ENCODE measurements around the gene EPHA7. TPM values are rescaled to one million over a fixed set of nuclear protein-coding genes. Genes with fewer than 3 reads are reported as not detected.

EPHA7 gene
- total RNA-seq, 1 experiment from 2014 or later, result 9.5 TPM

DNA sequence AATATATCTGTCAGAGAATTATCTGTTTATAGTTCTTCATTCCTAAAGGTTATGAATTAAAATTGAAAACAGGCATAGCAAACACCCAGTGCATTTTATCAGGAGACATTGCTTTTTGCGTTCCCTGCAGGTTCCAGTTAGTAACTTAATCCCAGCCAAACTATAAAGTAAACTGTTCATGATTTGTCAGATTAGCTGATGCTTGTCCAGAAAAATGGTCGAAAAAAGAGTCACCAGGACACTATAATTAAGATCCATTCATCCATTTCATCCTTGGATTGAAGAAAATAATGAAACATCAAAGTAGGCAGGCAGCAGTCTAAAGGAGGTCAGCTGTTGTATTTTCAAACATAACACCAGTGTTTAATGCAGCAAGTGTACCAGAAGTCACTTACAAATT, 75.9 kb downstream of the EPHA7 start:
- Mint-ChIP-seq H3K27me3 (ENCODE audit: low read depth) (no peaks in the 10 kb centered on the region), H3K27ac (no peak overlapping the region; a peak in 1 of 7 replicates), H3K36me3 (ENCODE audit: insufficient read depth in 1 of 3, low read depth in 3 of 3) (no peaks in the 10 kb centered on the region), H3K4me3 (no peak overlapping the region), H3K9me3 (no peaks in the 10 kb centered on the region), H3K4me1 (peaks cover 2% of the 10 kb centered on the region in 2 experiments)
- no peak overlapping the region for H2BK12ac ChIP-seq (ENCODE audit: insufficient read length, low read depth, low read length)
- H3K23ac ChIP-seq (ENCODE audit: insufficient read length, low read depth, low read length), result no peak overlapping the region
- H4K20me1 ChIP-seq (ENCODE audit: control insufficient read depth, insufficient read depth, insufficient read length), result no peaks in the 10 kb centered on the region
- no peaks in the 10 kb centered on the region for H3K23me2 ChIP-seq (ENCODE audit: insufficient read length, low read depth, low read length, poor library complexity, severe bottlenecking)
- no peak overlapping the region for H2BK120ac ChIP-seq (ENCODE audit: low read depth, low read length, poor library complexity, severe bottlenecking)
- WGBS (ENCODE audit: extremely low coverage, insufficient read length, low lambda C conversion rate), result no CpG with 5 or more reads among the region's 2 CpGs
- no peak overlapping the region for H3K27ac ChIP-seq (ENCODE audit: insufficient read length, low read depth, low read length)
- no peaks in the 10 kb centered on the region for H3K4me1 ChIP-seq (ENCODE audit: insufficient read depth, low read length)
- no peak overlapping the region for H2BK20ac ChIP-seq (ENCODE audit: low read depth, low read length, poor library complexity, severe bottlenecking)
- H3K4ac ChIP-seq (ENCODE audit: low read depth, low read length), result no peak overlapping the region
- H3T11ph ChIP-seq (ENCODE audit: low read length), result no peak overlapping the region
- no peak overlapping the region for H3K56ac ChIP-seq (ENCODE audit: insufficient read length, low read depth, low read length)
- no peaks in the 10 kb centered on the region for H3K79me2 ChIP-seq (ENCODE audit: insufficient read depth, low read length)
- no peaks in the 10 kb centered on the region for H3K79me1 ChIP-seq (ENCODE audit: insufficient read depth, low read depth, low read length, poor library complexity, severe bottlenecking)
- H2AK5ac ChIP-seq (ENCODE audit: insufficient read length, low read length), result no peak overlapping the region
- no peak overlapping the region for H3K9ac ChIP-seq (ENCODE audit: extremely low read depth, insufficient read length, low read length)
- no peak overlapping the region for H2BK15ac ChIP-seq (ENCODE audit: low read depth, low read length)
- H4K91ac ChIP-seq (ENCODE audit: insufficient read length, low read depth, low read length), result no peak overlapping the region
- H4K8ac ChIP-seq (replicated peaks; ENCODE audit: insufficient read length, low read depth, low read length), result no peak overlapping the region
- H3K27me3 ChIP-seq (ENCODE audit: insufficient read depth, low read length), result no peaks in the 10 kb centered on the region
- no peak overlapping the region for H4K5ac ChIP-seq (ENCODE audit: insufficient read length, low read depth, low read length)
- no peak overlapping the region for H2AFZ ChIP-seq (ENCODE audit: low read length)
- no peak overlapping the region for H2BK5ac ChIP-seq (ENCODE audit: insufficient read length, low read length)
- no peak overlapping the region for H3K14ac ChIP-seq (ENCODE audit: insufficient read depth, low read length)
- TF ChIP-seq, protein P1, sequence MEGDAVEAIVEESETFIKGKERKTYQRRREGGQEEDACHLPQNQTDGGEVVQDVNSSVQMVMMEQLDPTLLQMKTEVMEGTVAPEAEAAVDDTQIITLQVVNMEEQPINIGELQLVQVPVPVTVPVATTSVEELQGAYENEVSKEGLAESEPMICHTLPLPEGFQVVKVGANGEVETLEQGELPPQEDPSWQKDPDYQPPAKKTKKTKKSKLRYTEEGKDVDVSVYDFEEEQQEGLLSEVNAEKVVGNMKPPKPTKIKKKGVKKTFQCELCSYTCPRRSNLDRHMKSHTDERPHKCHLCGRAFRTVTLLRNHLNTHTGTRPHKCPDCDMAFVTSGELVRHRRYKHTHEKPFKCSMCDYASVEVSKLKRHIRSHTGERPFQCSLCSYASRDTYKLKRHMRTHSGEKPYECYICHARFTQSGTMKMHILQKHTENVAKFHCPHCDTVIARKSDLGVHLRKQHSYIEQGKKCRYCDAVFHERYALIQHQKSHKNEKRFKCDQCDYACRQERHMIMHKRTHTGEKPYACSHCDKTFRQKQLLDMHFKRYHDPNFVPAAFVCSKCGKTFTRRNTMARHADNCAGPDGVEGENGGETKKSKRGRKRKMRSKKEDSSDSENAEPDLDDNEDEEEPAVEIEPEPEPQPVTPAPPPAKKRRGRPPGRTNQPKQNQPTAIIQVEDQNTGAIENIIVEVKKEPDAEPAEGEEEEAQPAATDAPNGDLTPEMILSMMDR (conservative IDR thresholded peaks at IDR 0.05), result no peak
- no peaks in the 10 kb centered on the region for H3K9me3 ChIP-seq (ENCODE audit: control insufficient read depth, low read depth, low read length)
- DNase-seq, result no peak
- H3K18ac ChIP-seq (ENCODE audit: insufficient read length, low read depth, low read length), result no peak overlapping the region
- no peak overlapping the region for H3K4me2 ChIP-seq (ENCODE audit: insufficient read depth, insufficient read length, low read length)

Data from H9 (cell line).